PC-9 (cell line): ENCODE results near the gene PRKCA. TPM values are rescaled to one million over a fixed set of nuclear protein-coding genes. Genes with fewer than 3 reads are reported as not detected.

Experiments used
- BruUV-seq: library from RNA; stranded (reverse); fragments of 400-500 nt; replicated peaks from 2 replicates; lab custom pipeline; 2021; lab: Mats Ljungman, UMichigan
- CTCF ChIA-PET: fragments of 300-600 bp; sonication (Branson Sonifier 250); formaldehyde crosslinking; loops from one replicate; lab custom pipeline; 2022; ENCODE audit warnings: antibody characterized with exemption; lab: Charles Lee
- POLR2A ChIA-PET: fragments of 300-600 bp; sonication (Branson Sonifier 250); formaldehyde crosslinking; loops from one replicate; lab custom pipeline; 2022; ENCODE audit warnings: antibody characterized with exemption; ENCODE audit not compliant: unreplicated experiment; lab: Charles Lee
- DNase-seq, 2 experiments: peaks; one replicate each; pipeline versions ENCODE4 v3.0.0 to v3.0.0-alpha.2; 2015 to 2022; ENCODE audit warnings: mixed read lengths in 1 of 2
- H2AFZ ChIP-seq: fragments of 200-600 bp; sonication (generic); 2 replicates; pipeline ENCODE4 v1.8.1; 2017; ENCODE audit warnings: antibody characterized with exemption
- H3F3A ChIP-seq: fragments of 200-600 bp; sonication (generic); 2 replicates; pipeline ENCODE4 v1.8.1; 2017; ENCODE audit warnings: antibody characterized with exemption, mild to moderate bottlenecking, low read depth; ENCODE audit not compliant: insufficient read depth
- H3K27ac ChIP-seq: fragments of 200-600 bp; sonication (generic); 2 replicates; pipeline ENCODE4 v1.6.1; 2016; ENCODE audit warnings: mixed run types
- H3K27me3 ChIP-seq: fragments of 200-600 bp; sonication (generic); 2 replicates; pipeline ENCODE4 v1.6.1; 2016; ENCODE audit warnings: low read depth, mixed run types; ENCODE audit not compliant: insufficient read depth
- H3K36me3 ChIP-seq: fragments of 200-600 bp; sonication (generic); 2 replicates; pipeline ENCODE4 v1.6.1; 2016; ENCODE audit warnings: low read depth, mixed run types
- H3K4me1 ChIP-seq: fragments of 200-600 bp; sonication (generic); replicated peaks from 2 replicates; pipeline ENCODE4 v1.6.1; 2016; ENCODE audit warnings: mixed run types; ENCODE audit not compliant: insufficient read depth
- H3K4me2 ChIP-seq: fragments of 200-600 bp; sonication (generic); 2 replicates; pipeline ENCODE4 v1.6.1; 2017; ENCODE audit warnings: mixed run types
- H3K4me3 ChIP-seq: fragments of 200-600 bp; sonication (generic); 2 replicates; pipeline ENCODE4 v1.6.1; 2016; ENCODE audit warnings: mixed run types
- H3K79me2 ChIP-seq: fragments of 200-600 bp; sonication (generic); 2 replicates; pipeline ENCODE4 v1.6.1; 2017; ENCODE audit warnings: low read depth, mixed run types
- H3K9me2 ChIP-seq: fragments of 200-600 bp; sonication (generic); 2 replicates; pipeline ENCODE4 v1.8.1; 2017; ENCODE audit warnings: mild to moderate bottlenecking; ENCODE audit not compliant: insufficient read depth
- H3K9me3 ChIP-seq: fragments of 200-600 bp; sonication (generic); 2 replicates; pipeline ENCODE4 v1.8.1; 2016; ENCODE audit warnings: low read depth; ENCODE audit not compliant: insufficient read depth
- H4K20me1 ChIP-seq: fragments of 200-600 bp; sonication (generic); 2 replicates; pipeline ENCODE4 v1.8.1; 2017; ENCODE audit not compliant: insufficient read depth
- CTCF ChIP-seq: fragments of 200-600 bp; sonication (generic); conservative IDR thresholded peaks from 2 replicates; pipeline ENCODE4 v1.6.1; 2017; ENCODE audit warnings: mixed run types, antibody characterized with exemption, mild to moderate bottlenecking, moderate library complexity
- EZH2 ChIP-seq: fragments of 200-600 bp; sonication (generic); IDR thresholded peaks from 2 replicates; pipeline ENCODE4 v1.8.0; 2017; ENCODE audit warnings: antibody characterized with exemption, low read depth
- intact Hi-C: fragments of 100-400 bp; cut with micrococcal nuclease; formaldehyde crosslinking; loops from one replicate; pipeline ENCODE4 v1.10.0; 2022; ENCODE audit not compliant: unreplicated experiment
- total RNA-seq: library from RNA; stranded (reverse); gene quantifications from 2 replicates; pipeline ENCODE4 v1.2.3, GENCODE V29; 2021

Gene PRKCA
- total RNA-seq, 1 experiment from 2014 or later, result 23.1 TPM

GRCh38 chr17:66387392-66387981 is 85.1 kb downstream of the PRKCA start:
- BruUV-seq, result no TSS peak

GRCh38 chr17:66392783-66393437 is 90.5 kb downstream of the PRKCA start:
- no peak for TF ChIP-seq EZH2
- no peak for TF ChIP-seq CTCF
- H3K79me2 ChIP-seq, result peaks cover 35% of the 10 kb centered on the region; the same call in 1 of the 2 replicates
- intact Hi-C loops, result no loop called here
- POLR2A ChIA-PET, result no interaction called here
- H3K27ac ChIP-seq, result no peak overlapping the region
- H2AFZ ChIP-seq, result no peak overlapping the region
- H3K9me2 ChIP-seq, result no peaks in the 10 kb centered on the region
- H3K4me1 ChIP-seq, result peaks cover 8% of the 10 kb centered on the region
- no TSS peak for BruUV-seq
- H3F3A ChIP-seq, result peaks cover 10% of the 10 kb centered on the region
- no peak overlapping the region for H3K4me3 ChIP-seq
- CTCF ChIA-PET, result interaction anchor here (0.6 kb wide), 1 partner anchor 35 kb away, joined by 7 read pairs; no protein-coding TSS in a partner anchor
- no peaks in the 10 kb centered on the region for H4K20me1 ChIP-seq
- DNase-seq, result no peak
- no peak overlapping the region for H3K4me2 ChIP-seq
- no peaks in the 10 kb centered on the region for H3K9me3 ChIP-seq
- H3K36me3 ChIP-seq, result 0 out of 2 replicates have a peak, but pooled peaks cover 10% of the 10 kb centered on the region
- no peaks in the 10 kb centered on the region for H3K27me3 ChIP-seq

More at GRCh38 chr17:66387392-66387981, 85.1 kb downstream of the PRKCA start:
- 0 out of 2 replicates have a peak, but pooled peaks cover 10% of the 10 kb centered on the region for H3K36me3 ChIP-seq
- peaks cover 41% of the 10 kb centered on the region for H3K4me1 ChIP-seq
- no peak for DNase-seq
- peak overlapping the region; percentile 97 for H3K27ac ChIP-seq
- no peak overlapping the region for H2AFZ ChIP-seq
- no peaks in the 10 kb centered on the region for H3K27me3 ChIP-seq
- peak overlapping the region; percentile 71 for H3K4me2 ChIP-seq
- H3F3A ChIP-seq, result peaks cover 50% of the 10 kb centered on the region
- H3K79me2 ChIP-seq, result peaks cover 68% of the 10 kb centered on the region
- intact Hi-C loops, result loop anchor here (1.0 to 10.0 kb wide), 6 partner anchors 79 to 250 kb away; no protein-coding TSS in a partner anchor
- CTCF ChIA-PET, result interaction anchor here (0.7 kb wide), 1 partner anchor 87 kb away, joined by 16 read pairs; no protein-coding TSS in a partner anchor
- H3K9me3 ChIP-seq, result no peaks in the 10 kb centered on the region
- POLR2A ChIA-PET, result interaction anchor here (0.6 to 1.0 kb wide), 4 partner anchors 10 to 83 kb away, joined by 3 to 5 read pairs (median 4); no protein-coding TSS in a partner anchor
- TF ChIP-seq CTCF (no peak), EZH2 (no peak)
- H3K9me2 ChIP-seq, result no peaks in the 10 kb centered on the region
- H4K20me1 ChIP-seq, result no peaks in the 10 kb centered on the region
- H3K4me3 ChIP-seq, result no peak overlapping the region

- no peaks in the 10 kb centered on the region for H3K9me3 ChIP-seq
- no peaks in the 10 kb centered on the region for H3K36me3 ChIP-seq
- ChIA-PET POLR2A (interaction anchor here (0.6 to 0.7 kb wide), 2 partner anchors 65 to 164 kb away, joined by 3 to 12 read pairs; no protein-coding TSS in a partner anchor), CTCF (no interaction called here)
- no peak overlapping the region for H3K27ac ChIP-seq
- no peaks in the 10 kb centered on the region for H3K4me1 ChIP-seq
- H4K20me1 ChIP-seq, result no peaks in the 10 kb centered on the region
- no peaks in the 10 kb centered on the region for H3F3A ChIP-seq
- TF ChIP-seq EZH2 (no peak), CTCF (no peak)
- H3K79me2 ChIP-seq, result peaks cover 29% of the 10 kb centered on the region; the same call in 1 of the 2 replicates
- no TSS peak for BruUV-seq
- H2AFZ ChIP-seq, result no peak overlapping the region
- H3K27me3 ChIP-seq, result no peaks in the 10 kb centered on the region
- DNase-seq, result no peak
- no peaks in the 10 kb centered on the region for H3K9me2 ChIP-seq
- intact Hi-C loops, result no loop called here
- no peak overlapping the region for H3K4me3 ChIP-seq
- no peak overlapping the region for H3K4me2 ChIP-seq
Measured at GRCh38 chr17:66395961-66396360, 93.5 kb downstream of the PRKCA start.
